C4-2B (cell line): ENCODE measurements around the gene KTN1.

Experiments used
- CTCF ChIP-seq: fragments of 450-650 bp; conservative IDR thresholded peaks from 2 replicates; pipeline ENCODE4 v1.5.1; 2017; ENCODE audit warnings: mild to moderate bottlenecking
- ZFX ChIP-seq: fragments of 450-650 bp; IDR thresholded peaks from 2 replicates; pipeline ENCODE4 v1.6.1; 2017

GRCh38 chr14:55579724-55580469 is at the start of gene KTN1:
- TF ChIP-seq CTCF (no peak), ZFX (no peak)
